DND-41 (cell line): ENCODE results near the gene MAN1A1.

Experiments used
- CTCF ChIP-seq: IDR thresholded peaks from 2 replicates; pipeline ENCODE4 v1.5.1; 2012; ENCODE audit warnings: borderline replicate concordance, low read length, moderate library complexity, mild to moderate bottlenecking; ENCODE audit not compliant: poor library complexity, severe bottlenecking; ENCODE audit errors: extremely low read depth
- EZH2 ChIP-seq: IDR thresholded peaks from 3 replicates; pipeline ENCODE4 v1.6.1; 2012; ENCODE audit warnings: borderline replicate concordance, low read depth, mild to moderate bottlenecking, moderate library complexity, low read length, inconsistent platforms; ENCODE audit not compliant: severe bottlenecking

GRCh38 chr6:119134752-119135151 is 214.8 kb downstream of the MAN1A1 start:
- TF ChIP-seq EZH2 (no peak), CTCF (no peak)
